ENCODE data around the gene SCARF1.

GRCh38 chr17:1607971-1608320, 37.6 kb downstream of the SCARF1 start:
- no peak for TF ChIP-seq POLR2A (IDR thresholded peaks at IDR 0.05; ENCODE audit: low read depth, low read length)
- no peak for TF ChIP-seq TAF1 (IDR thresholded peaks at IDR 0.05; ENCODE audit: borderline replicate concordance, low read depth, low read length)

Data from GM12892 (cell line).